CD14-positive monocyte (primary cell): ENCODE data around the gene MRPS2. TPM values are rescaled to one million over a fixed set of nuclear protein-coding genes. Genes with fewer than 3 reads are reported as not detected.

Experiments used
- DNase-seq, 3 donors: peaks; one replicate each; pipeline ENCODE4 v3.0.0-alpha.2; 2011 to 2022
- H2AFZ ChIP-seq: 2 replicates; pipeline ENCODE4 v1.6.0; 2012; ENCODE audit warnings: mild to moderate bottlenecking, low read depth, low read length, inconsistent platforms; ENCODE audit not compliant: insufficient read depth, poor library complexity, severe bottlenecking
- H3K27ac ChIP-seq, 2 donors: 1 replicate in 1 of 2; 2 replicates in 1 of 2; pipeline ENCODE4 v1.5.1; 2012 to 2013; ENCODE audit warnings: low read length in 2 of 2, control low read depth in 1 of 2, inconsistent platforms in 1 of 2, low read depth in 1 of 2, mild to moderate bottlenecking in 1 of 2
- H3K27me3 ChIP-seq, 2 donors: one replicate each; pipeline versions ENCODE4 v1.6.0 to v1.6.1; 2011 to 2013; ENCODE audit warnings: low read length in 2 of 2; ENCODE audit not compliant: control insufficient read depth in 2 of 2, insufficient read depth in 2 of 2
- H3K36me3 ChIP-seq, 2 donors: replicated peaks in 1 of 2; 1 replicate in 1 of 2; 2 replicates in 1 of 2; pipeline versions ENCODE4 v1.5.1 to v1.6.1; 2012 to 2013; ENCODE audit warnings: low read length in 2 of 2, control low read depth in 1 of 2, inconsistent platforms in 1 of 2, mild to moderate bottlenecking in 1 of 2; ENCODE audit not compliant: insufficient read depth in 2 of 2, control insufficient read depth in 1 of 2
- H3K4me1 ChIP-seq, 2 donors: 1 replicate in 1 of 2; 2 replicates in 1 of 2; pipeline versions ENCODE4 v1.5.1 to v1.6.1; 2012 to 2013; ENCODE audit warnings: low read length in 2 of 2, control low read depth in 1 of 2, inconsistent platforms in 1 of 2, mild to moderate bottlenecking in 1 of 2, moderate library complexity in 1 of 2; ENCODE audit not compliant: insufficient read depth in 2 of 2, control insufficient read depth in 1 of 2
- H3K4me2 ChIP-seq: replicated peaks from 2 replicates; pipeline ENCODE3; 2012; ENCODE audit warnings: low read length, moderate library complexity, mild to moderate bottlenecking; ENCODE audit not compliant: poor library complexity, severe bottlenecking; ENCODE audit errors: extremely low read depth
- H3K4me3 ChIP-seq, 3 experiments: fragments of 200-600 bp in 1 of 3; sonication (generic) in 1 of 3; replicated peaks in 1 of 3; 1 replicate in 2 of 3; 2 replicates in 1 of 3; pipeline ENCODE4 v1.5.1; 2011 to 2013; ENCODE audit warnings: low read length in 3 of 3, mild to moderate bottlenecking in 3 of 3, control low read depth in 2 of 3, low read depth in 2 of 3, inconsistent platforms in 1 of 3, moderate library complexity in 1 of 3
- H3K79me2 ChIP-seq: 2 replicates; pipeline ENCODE4 v1.6.0; 2012; ENCODE audit warnings: mild to moderate bottlenecking, control low read depth, inconsistent platforms, low read length, moderate library complexity; ENCODE audit not compliant: insufficient read depth
- H3K9ac ChIP-seq: 2 replicates; pipeline ENCODE4 v1.6.0; 2017; ENCODE audit warnings: low read length, mild to moderate bottlenecking; ENCODE audit not compliant: insufficient read depth, poor library complexity, severe bottlenecking
- H3K9me3 ChIP-seq, 2 donors: replicated peaks in 1 of 2; 1 replicate in 1 of 2; 2 replicates in 1 of 2; pipeline versions ENCODE4 v1.5.1 to v1.6.1; 2012 to 2013; ENCODE audit warnings: low read length in 2 of 2, control low read depth in 1 of 2; ENCODE audit not compliant: control insufficient read depth in 1 of 2, insufficient read depth in 1 of 2
- H4K20me1 ChIP-seq: 2 replicates; pipeline ENCODE4 v1.6.0; 2012; ENCODE audit warnings: mild to moderate bottlenecking, low read length, control low read depth, moderate library complexity; ENCODE audit not compliant: insufficient read depth
- H3K27ac Mint-ChIP-seq, 7 donors: one replicate each; pipeline ENCODE4 v1.8.0; 2020; ENCODE audit warnings: mild to moderate bottlenecking in 7 of 7, mixed read lengths in 7 of 7, moderate library complexity in 6 of 7, inconsistent platforms in 2 of 7
- H3K27me3 Mint-ChIP-seq, 3 donors: one replicate each; pipeline ENCODE4 v1.8.0; 2021 to 2022; ENCODE audit warnings: low read depth in 3 of 3, mild to moderate bottlenecking in 3 of 3, mixed read lengths in 3 of 3, moderate library complexity in 3 of 3, inconsistent platforms in 1 of 3
- H3K36me3 Mint-ChIP-seq, 2 donors: one replicate each; pipeline ENCODE4 v1.8.0; 2020; ENCODE audit warnings: mixed read lengths in 2 of 2, inconsistent platforms in 1 of 2, mild to moderate bottlenecking in 1 of 2
- H3K4me1 Mint-ChIP-seq: one replicate; pipeline ENCODE4 v1.8.0; 2020; ENCODE audit warnings: mild to moderate bottlenecking, mixed read lengths
- H3K4me3 Mint-ChIP-seq, 2 donors: one replicate each; pipeline ENCODE4 v1.8.0; 2020; ENCODE audit warnings: mild to moderate bottlenecking in 2 of 2, mixed read lengths in 2 of 2, moderate library complexity in 1 of 2
- H3K9me3 Mint-ChIP-seq, 7 donors: one replicate each; pipeline ENCODE4 v1.8.0; 2020 to 2022; ENCODE audit warnings: mixed read lengths in 7 of 7, mild to moderate bottlenecking in 6 of 7, moderate library complexity in 6 of 7, inconsistent platforms in 2 of 7
- WGBS: methylation state at CpG from one replicate; pipeline ENCODE4 v1.1.5; 2013; ENCODE audit warnings: missing lambda C conversion rate; ENCODE audit not compliant: insufficient coverage; 5-methylcytosine and 5-hydroxymethylcytosine counted together
- intact Hi-C, 2 donors: fragments of 100-400 bp; cut with micrococcal nuclease; formaldehyde crosslinking; loops; one replicate each; pipeline versions ENCODE4 v1.15.0 to v1.15.1; 2023
- polyA plus RNA-seq, 3 donors: library from polyadenylated mRNA; depleted of rRNA in 1 of 3; unstranded in 2 of 3; stranded (reverse) in 1 of 3; fragments of 300-500 nt in 2 of 3; fragments of >200 nt in 1 of 3; fragmentation: Illumina TruSeq in 2 of 3; gene quantifications; 1 replicate in 2 of 3; 2 replicates in 1 of 3; pipeline ENCODE4 v1.2.3, GENCODE V29; 2012 to 2021
- TF ChIP-seq, protein P1 (sequence below): fragments of 200-600 bp; IDR thresholded peaks from one replicate; pipeline ENCODE4 v1.8.0; 2022; ENCODE audit warnings: antibody characterized with exemption, mild to moderate bottlenecking

The MRPS2 gene
- polyA plus RNA-seq, 3 donors, result 27.9 to 54.4 (median 30.2) TPM

DNA sequence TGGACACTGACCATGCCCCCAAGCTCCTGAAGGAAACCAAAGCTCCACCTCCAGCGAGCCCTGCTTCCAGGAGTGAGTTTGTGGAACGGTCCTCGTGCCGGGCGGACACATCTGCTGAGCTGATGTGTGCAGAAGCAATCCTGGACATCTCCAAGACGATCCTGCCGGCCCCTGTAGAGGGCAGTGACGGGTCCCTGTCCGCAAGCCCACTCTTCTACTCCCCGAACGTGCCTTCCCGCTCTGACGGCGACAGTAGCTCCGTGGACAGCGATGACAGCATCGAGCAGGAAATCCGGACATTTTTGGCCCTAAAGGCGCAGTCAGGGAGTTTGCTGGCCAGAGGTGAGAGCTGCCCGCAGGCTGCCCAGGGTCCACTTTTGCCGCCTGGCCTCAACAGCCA, 14.7 kb upstream of the MRPS2 start:
- Histone ChIP-seq H3K4me3 (no peak overlapping the region), H3K9me3 (no peaks in the 10 kb centered on the region), H3K36me3 (peaks cover 23 to 43% of the 10 kb centered on the region in 2 donors), H3K79me2 (peaks cover 2% of the 10 kb centered on the region), H3K4me2 (no peak overlapping the region), H3K27ac (no peak overlapping the region), H3K9ac (no peak overlapping the region), H4K20me1 (peaks cover under 1% of the 10 kb centered on the region), H3K27me3 (peaks cover 0 to 1% of the 10 kb centered on the region in 2 donors), H2AFZ (no peak overlapping the region), H3K4me1 (peaks cover 5 to 6% of the 10 kb centered on the region in 2 donors)
- TF ChIP-seq, protein P1, sequence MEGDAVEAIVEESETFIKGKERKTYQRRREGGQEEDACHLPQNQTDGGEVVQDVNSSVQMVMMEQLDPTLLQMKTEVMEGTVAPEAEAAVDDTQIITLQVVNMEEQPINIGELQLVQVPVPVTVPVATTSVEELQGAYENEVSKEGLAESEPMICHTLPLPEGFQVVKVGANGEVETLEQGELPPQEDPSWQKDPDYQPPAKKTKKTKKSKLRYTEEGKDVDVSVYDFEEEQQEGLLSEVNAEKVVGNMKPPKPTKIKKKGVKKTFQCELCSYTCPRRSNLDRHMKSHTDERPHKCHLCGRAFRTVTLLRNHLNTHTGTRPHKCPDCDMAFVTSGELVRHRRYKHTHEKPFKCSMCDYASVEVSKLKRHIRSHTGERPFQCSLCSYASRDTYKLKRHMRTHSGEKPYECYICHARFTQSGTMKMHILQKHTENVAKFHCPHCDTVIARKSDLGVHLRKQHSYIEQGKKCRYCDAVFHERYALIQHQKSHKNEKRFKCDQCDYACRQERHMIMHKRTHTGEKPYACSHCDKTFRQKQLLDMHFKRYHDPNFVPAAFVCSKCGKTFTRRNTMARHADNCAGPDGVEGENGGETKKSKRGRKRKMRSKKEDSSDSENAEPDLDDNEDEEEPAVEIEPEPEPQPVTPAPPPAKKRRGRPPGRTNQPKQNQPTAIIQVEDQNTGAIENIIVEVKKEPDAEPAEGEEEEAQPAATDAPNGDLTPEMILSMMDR, result no peak
- Mint-ChIP-seq H3K9me3 (no peaks in the 10 kb centered on the region), H3K4me3 (no peak overlapping the region), H3K27ac (no peak overlapping the region), H3K4me1 (peaks cover 4% of the 10 kb centered on the region), H3K27me3 (peaks cover 3 to 11% (median 5%) of the 10 kb centered on the region in 3 donors), H3K36me3 (peaks cover 32 to 45% of the 10 kb centered on the region in 2 donors)
- no peak for DNase-seq
- intact Hi-C loops, result no loop called here
- WGBS, result 98% methylated on average over 19 of the region's 21 CpGs

DNA sequence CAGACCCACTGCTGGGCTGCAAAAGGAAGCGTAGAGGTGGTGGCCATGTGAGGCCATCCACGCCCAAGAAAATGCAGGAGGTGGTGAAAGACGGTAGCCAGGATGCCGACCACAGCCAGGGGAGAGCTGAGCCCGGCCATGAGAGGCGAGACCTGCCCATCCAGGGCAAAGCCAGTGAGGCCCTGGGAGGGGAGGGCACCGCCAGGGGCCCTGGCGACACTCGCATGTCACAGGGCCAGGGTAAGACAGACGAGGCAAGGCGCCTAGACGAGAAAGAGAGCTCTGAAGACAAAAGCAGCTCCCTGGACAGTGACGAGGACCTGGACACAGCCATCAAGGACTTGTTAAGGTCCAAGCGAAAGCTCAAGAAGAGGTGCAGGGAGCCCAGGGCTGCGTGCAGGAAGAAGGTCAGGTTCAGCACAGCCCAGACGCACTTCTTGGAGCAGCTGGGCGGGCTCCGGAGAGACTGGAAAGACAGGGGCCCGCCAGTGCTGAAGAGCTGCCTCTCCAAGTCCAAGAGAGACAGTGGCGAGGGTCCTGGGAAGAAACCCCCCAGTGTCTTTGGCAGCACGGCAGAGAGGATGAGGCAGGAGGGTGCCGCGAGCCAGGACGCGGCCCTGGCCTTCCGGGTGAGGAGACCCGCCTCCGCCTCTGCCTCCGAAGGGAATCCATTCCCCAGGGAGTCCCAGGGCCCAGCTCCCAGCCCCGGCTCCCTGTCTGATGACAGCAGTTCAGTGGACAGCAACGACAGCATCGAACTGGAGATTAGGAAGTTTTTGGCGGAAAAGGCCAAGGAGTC, 14.0 kb upstream of the MRPS2 start:
- Histone ChIP-seq H3K36me3 (peaks cover 23 to 43% of the 10 kb centered on the region in 2 donors), H3K4me1 (no peaks in the 10 kb centered on the region), H3K4me2 (no peak overlapping the region), H3K4me3 (no peak overlapping the region), H4K20me1 (no peaks in the 10 kb centered on the region), H3K79me2 (no peaks in the 10 kb centered on the region), H2AFZ (no peak overlapping the region), H3K9me3 (no peaks in the 10 kb centered on the region), H3K27ac (no peak overlapping the region), H3K9ac (no peak overlapping the region), H3K27me3 (no peaks in the 10 kb centered on the region)
- H3K4me3 Mint-ChIP-seq, result no peak overlapping the region
- TF ChIP-seq, protein P1, result no peak
- H3K4me1 Mint-ChIP-seq, result no peaks in the 10 kb centered on the region
- no peak for DNase-seq
- H3K36me3 Mint-ChIP-seq, result peaks cover 32 to 45% of the 10 kb centered on the region in 2 donors
- H3K27me3 Mint-ChIP-seq, result peaks cover 0 to 5% (median 2%) of the 10 kb centered on the region in 3 donors
- 97% methylated on average over 30 of the region's 33 CpGs for WGBS
- no peak overlapping the region for H3K27ac Mint-ChIP-seq
- intact Hi-C loops, result no loop called here
- H3K9me3 Mint-ChIP-seq, result no peaks in the 10 kb centered on the region
